Loucy (cell line): Measurements from ENCODE around the gene TMEM200C.

Experiments
- H2AFZ ChIP-seq: fragments of 200-600 bp; sonication (generic); 2 replicates; pipeline ENCODE4 v1.6.0; 2016; ENCODE audit warnings: antibody characterized with exemption, mild to moderate bottlenecking, low read length, moderate library complexity
- H3F3A ChIP-seq: fragments of 200-600 bp; 2 replicates; pipeline ENCODE4 v1.6.0; 2016; ENCODE audit warnings: antibody characterized with exemption, low read depth, mild to moderate bottlenecking
- H3K27me3 ChIP-seq: fragments of 200-600 bp; sonication (generic); 2 replicates; pipeline ENCODE4 v1.6.1; 2014; ENCODE audit warnings: low read length, mild to moderate bottlenecking; ENCODE audit not compliant: insufficient read depth, poor library complexity, severe bottlenecking
- H3K36me3 ChIP-seq: fragments of 200-600 bp; sonication (generic); 2 replicates; pipeline ENCODE4 v1.6.1; 2016; ENCODE audit warnings: low read length; ENCODE audit not compliant: insufficient read depth
- H3K4me1 ChIP-seq: fragments of 200-600 bp; sonication (generic); 2 replicates; pipeline ENCODE4 v1.5.1; 2014; ENCODE audit warnings: low read length, mild to moderate bottlenecking; ENCODE audit not compliant: insufficient read depth, poor library complexity, severe bottlenecking
- H3K4me2 ChIP-seq: fragments of 200-600 bp; sonication (generic); 2 replicates; pipeline ENCODE4 v1.6.0; 2014; ENCODE audit warnings: antibody characterized with exemption, low read length, low read depth, mild to moderate bottlenecking; ENCODE audit not compliant: poor library complexity, severe bottlenecking
- H3K4me3 ChIP-seq: fragments of 200-600 bp; sonication (generic); 2 replicates; pipeline ENCODE4 v1.5.1; 2014; ENCODE audit warnings: low read length, mild to moderate bottlenecking, mixed read lengths; ENCODE audit not compliant: poor library complexity, severe bottlenecking
- H3K79me2 ChIP-seq: fragments of 200-600 bp; sonication (generic); 2 replicates; pipeline ENCODE4 v1.6.1; 2014; ENCODE audit warnings: low read length; ENCODE audit not compliant: insufficient read depth
- H3K9ac ChIP-seq: fragments of 200-600 bp; sonication (generic); 2 replicates; pipeline ENCODE4 v1.6.0; 2014; ENCODE audit warnings: mild to moderate bottlenecking, low read depth, low read length, moderate library complexity; ENCODE audit not compliant: poor library complexity, severe bottlenecking
- H3K9me2 ChIP-seq: fragments of 200-600 bp; sonication (generic); replicated peaks from 2 replicates; pipeline ENCODE4 v1.6.1; 2016; ENCODE audit warnings: low read depth, low read length, mixed read lengths
- H3K9me3 ChIP-seq: fragments of 200-600 bp; sonication (generic); 2 replicates; pipeline ENCODE4 v1.6.1; 2014; ENCODE audit warnings: mild to moderate bottlenecking, antibody characterized with exemption, low read length, low read depth; ENCODE audit not compliant: insufficient read depth
- H4K20me1 ChIP-seq: fragments of 200-600 bp; sonication (generic); 2 replicates; pipeline ENCODE4 v1.6.0; 2014; ENCODE audit warnings: antibody characterized with exemption, low read length, mild to moderate bottlenecking; ENCODE audit not compliant: insufficient read depth, poor library complexity, severe bottlenecking
- EZH2phosphoT487 ChIP-seq: fragments of 200-600 bp; IDR thresholded peaks from 2 replicates; pipeline ENCODE4 v1.6.1; 2018; ENCODE audit warnings: antibody characterized with exemption, mild to moderate bottlenecking, moderate library complexity, borderline replicate concordance
- TF ChIP-seq, protein P1 (sequence below): fragments of 200-600 bp; sonication (generic); conservative IDR thresholded peaks from 2 replicates; pipeline ENCODE4 v1.5.1; 2014; ENCODE audit warnings: mild to moderate bottlenecking, antibody characterized with exemption, low read length

The TMEM200C gene

DNA sequence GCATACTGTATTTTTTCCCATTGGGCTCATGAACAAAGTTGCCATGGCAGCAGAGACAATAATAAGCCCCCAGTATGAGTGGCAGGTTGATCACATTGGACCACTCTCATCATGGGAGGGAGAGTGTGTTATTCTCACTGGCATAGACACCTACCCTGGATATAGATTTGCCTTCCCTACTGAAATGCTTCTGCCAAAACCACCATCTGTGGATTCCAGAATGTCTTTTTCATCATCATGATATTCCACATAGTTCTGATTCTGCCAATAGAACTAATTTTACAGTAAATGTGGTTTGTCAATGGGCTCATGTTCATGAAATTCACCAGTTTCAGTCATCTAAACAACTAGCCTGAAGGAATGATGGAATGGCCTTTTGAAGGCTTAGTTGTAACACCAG is 18.4 kb downstream of the TMEM200C start:
- no peak for TF ChIP-seq EZH2phosphoT487
- TF ChIP-seq, protein P1, sequence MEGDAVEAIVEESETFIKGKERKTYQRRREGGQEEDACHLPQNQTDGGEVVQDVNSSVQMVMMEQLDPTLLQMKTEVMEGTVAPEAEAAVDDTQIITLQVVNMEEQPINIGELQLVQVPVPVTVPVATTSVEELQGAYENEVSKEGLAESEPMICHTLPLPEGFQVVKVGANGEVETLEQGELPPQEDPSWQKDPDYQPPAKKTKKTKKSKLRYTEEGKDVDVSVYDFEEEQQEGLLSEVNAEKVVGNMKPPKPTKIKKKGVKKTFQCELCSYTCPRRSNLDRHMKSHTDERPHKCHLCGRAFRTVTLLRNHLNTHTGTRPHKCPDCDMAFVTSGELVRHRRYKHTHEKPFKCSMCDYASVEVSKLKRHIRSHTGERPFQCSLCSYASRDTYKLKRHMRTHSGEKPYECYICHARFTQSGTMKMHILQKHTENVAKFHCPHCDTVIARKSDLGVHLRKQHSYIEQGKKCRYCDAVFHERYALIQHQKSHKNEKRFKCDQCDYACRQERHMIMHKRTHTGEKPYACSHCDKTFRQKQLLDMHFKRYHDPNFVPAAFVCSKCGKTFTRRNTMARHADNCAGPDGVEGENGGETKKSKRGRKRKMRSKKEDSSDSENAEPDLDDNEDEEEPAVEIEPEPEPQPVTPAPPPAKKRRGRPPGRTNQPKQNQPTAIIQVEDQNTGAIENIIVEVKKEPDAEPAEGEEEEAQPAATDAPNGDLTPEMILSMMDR: no peak
- Histone ChIP-seq H3K79me2 (no peaks in the 10 kb centered on the region), H3K4me1 (no peaks in the 10 kb centered on the region), H3F3A (no peaks in the 10 kb centered on the region), H3K9me2 (no peaks in the 10 kb centered on the region), H3K4me2 (no peak overlapping the region), H3K36me3 (no peaks in the 10 kb centered on the region), H2AFZ (no peak overlapping the region), H3K27me3 (no peaks in the 10 kb centered on the region), H3K9me3 (no peaks in the 10 kb centered on the region), H4K20me1 (no peaks in the 10 kb centered on the region), H3K9ac (no peak overlapping the region), H3K4me3 (no peak overlapping the region)

DNA sequence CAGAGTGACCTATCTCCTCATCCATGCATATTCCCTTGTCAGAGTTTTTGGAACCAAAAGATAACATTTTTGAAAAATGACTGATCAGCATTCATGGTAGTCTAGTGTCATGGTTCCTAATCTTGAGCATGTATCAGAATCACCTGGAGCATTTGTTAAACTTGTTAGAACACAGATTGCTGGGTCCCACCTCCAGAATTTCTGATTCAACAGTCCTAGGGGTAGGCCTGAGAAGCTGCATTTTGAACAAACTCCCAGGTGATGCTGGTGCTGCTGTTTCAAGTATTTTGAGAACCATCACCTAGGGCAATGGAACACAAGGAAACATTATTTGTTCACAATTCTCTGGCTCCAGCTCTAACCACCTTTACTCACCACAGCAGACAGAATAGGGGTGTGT is 21.0 kb downstream of the TMEM200C start:
- Histone ChIP-seq H2AFZ (no peak overlapping the region), H3K36me3 (no peaks in the 10 kb centered on the region), H3K79me2 (no peaks in the 10 kb centered on the region), H3F3A (no peaks in the 10 kb centered on the region), H3K4me1 (no peaks in the 10 kb centered on the region), H3K27me3 (no peaks in the 10 kb centered on the region), H3K9ac (no peak overlapping the region), H3K9me2 (no peaks in the 10 kb centered on the region), H3K4me2 (no peak overlapping the region), H3K9me3 (no peaks in the 10 kb centered on the region), H4K20me1 (no peaks in the 10 kb centered on the region), H3K4me3 (no peak overlapping the region)
- TF ChIP-seq, protein P1: no peak
- TF ChIP-seq EZH2phosphoT487: no peak

DNA sequence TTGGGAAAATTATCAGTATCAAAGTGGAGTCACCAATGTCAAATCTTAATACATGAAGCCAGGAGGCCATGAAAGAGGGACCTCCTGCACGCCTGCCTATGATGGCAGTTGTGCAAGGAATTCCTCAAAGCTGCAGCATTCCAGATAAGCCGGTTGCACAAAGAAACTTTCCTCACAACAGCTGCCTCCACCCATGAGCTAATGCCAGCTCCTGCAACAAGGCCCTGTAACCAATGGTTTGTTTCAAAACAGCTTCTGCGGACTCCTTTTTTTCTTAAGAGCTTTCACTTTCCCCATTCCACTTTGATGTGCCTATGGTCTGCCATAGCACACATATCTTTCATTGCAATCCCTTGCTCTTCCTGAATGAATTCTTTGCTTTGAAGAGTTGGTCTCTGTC is 22.4 kb downstream of the TMEM200C start:
- Histone ChIP-seq H4K20me1 (no peaks in the 10 kb centered on the region), H3F3A (no peaks in the 10 kb centered on the region), H3K9ac (no peak overlapping the region), H3K9me3 (no peaks in the 10 kb centered on the region), H2AFZ (no peak overlapping the region), H3K27me3 (no peaks in the 10 kb centered on the region), H3K79me2 (no peaks in the 10 kb centered on the region), H3K4me2 (no peak overlapping the region), H3K36me3 (no peaks in the 10 kb centered on the region), H3K9me2 (no peaks in the 10 kb centered on the region), H3K4me1 (no peaks in the 10 kb centered on the region), H3K4me3 (no peak overlapping the region)
- no peak for TF ChIP-seq EZH2phosphoT487
- TF ChIP-seq, protein P1: no peak
